Esophagus (tissue), 2 donors: ENCODE measurements around the gene DVL3. TPM values are rescaled to one million over a fixed set of nuclear protein-coding genes. Genes with fewer than 3 reads are reported as not detected.

Source experiments
- H3K27ac ChIP-seq, 2 donors: one replicate each; pipeline ENCODE4 v1.5.1; 2013; ENCODE audit warnings: low read depth in 2 of 2, mild to moderate bottlenecking in 2 of 2, inconsistent platforms in 1 of 2, low read length in 1 of 2, moderate library complexity in 1 of 2
- H3K27me3 ChIP-seq, 2 donors: one replicate each; pipeline ENCODE4 v1.6.1; 2013; ENCODE audit warnings: low read length in 2 of 2, control low read depth in 1 of 2, mild to moderate bottlenecking in 1 of 2; ENCODE audit not compliant: insufficient read depth in 2 of 2, control insufficient read depth in 1 of 2
- H3K36me3 ChIP-seq, 2 donors: one replicate each; pipeline ENCODE4 v1.6.1; 2013; ENCODE audit warnings: low read length in 1 of 2; ENCODE audit not compliant: control insufficient read depth in 2 of 2, insufficient read depth in 2 of 2
- H3K4me1 ChIP-seq, 2 donors: one replicate each; pipeline ENCODE4 v1.6.1; 2013; ENCODE audit warnings: low read length in 1 of 2; ENCODE audit not compliant: control insufficient read depth in 2 of 2, insufficient read depth in 2 of 2
- H3K4me3 ChIP-seq, 2 donors: one replicate each; pipeline ENCODE4 v1.5.1; 2013; ENCODE audit warnings: low read length in 2 of 2, mild to moderate bottlenecking in 2 of 2, low read depth in 1 of 2, moderate library complexity in 1 of 2
- H3K9me3 ChIP-seq, 2 donors: one replicate each; pipeline ENCODE4 v1.6.1; 2013; ENCODE audit warnings: mild to moderate bottlenecking in 2 of 2, low read depth in 1 of 2, low read length in 1 of 2, moderate library complexity in 1 of 2; ENCODE audit not compliant: control insufficient read depth in 2 of 2, insufficient read depth in 1 of 2
- WGBS, 2 donors: extraction: QIAGEN DNeasy Blood & Tissue Kit; methylation state at CpG; one replicate each; pipeline ENCODE4 v1.1.7; 2013; 5-methylcytosine and 5-hydroxymethylcytosine counted together
- polyA plus RNA-seq, 2 donors: library from polyadenylated mRNA; stranded (reverse); fragments of 200-250 nt; gene quantifications; one replicate each; pipeline ENCODE4 v1.2.3, GENCODE V29; 2013
- donor health status: healthy with polysubstance abuse.
- donor health status: Bipolar disorder and iron deficiency.

Gene DVL3
- polyA plus RNA-seq, 2 donors, result 27.2 to 31.6 TPM

- whole genome bisulfite sequencing, 2 donors, result 78 to 83% methylated on average over 5 of the region's 5 CpGs
Measured at GRCh38 chr3:184183679-184184078, 28.5 kb downstream of the DVL3 start.

GRCh38 chr3:184184546-184185230, 29.5 kb downstream of the DVL3 start:
- H3K27me3 ChIP-seq, result no peaks in the 10 kb centered on the region
- 91 to 92% methylated on average over 18 of the region's 18 CpGs for WGBS, 2 donors
- H3K27ac ChIP-seq, result no peak overlapping the region
- no peak overlapping the region for H3K4me3 ChIP-seq
- peaks cover 50 to 59% of the 10 kb centered on the region in 2 donors for H3K36me3 ChIP-seq
- no peaks in the 10 kb centered on the region for H3K9me3 ChIP-seq
- peaks cover 0 to 14% of the 10 kb centered on the region in 2 donors for H3K4me1 ChIP-seq

More at GRCh38 chr3:184183679-184184078, 28.5 kb downstream of the DVL3 start:
- no peak overlapping the region for H3K27ac ChIP-seq
- H3K9me3 ChIP-seq, result no peaks in the 10 kb centered on the region
- peaks cover 43 to 57% of the 10 kb centered on the region in 2 donors for H3K36me3 ChIP-seq
- H3K4me3 ChIP-seq, result no peak overlapping the region
- H3K27me3 ChIP-seq, result no peaks in the 10 kb centered on the region
- H3K4me1 ChIP-seq, result peaks cover 2 to 14% of the 10 kb centered on the region in 2 donors

- no peaks in the 10 kb centered on the region for H3K27me3 ChIP-seq
- H3K36me3 ChIP-seq, result peaks cover 46 to 55% of the 10 kb centered on the region in 2 donors
- H3K4me1 ChIP-seq, result peaks cover 0 to 14% of the 10 kb centered on the region in 2 donors
- WGBS, 2 donors, result 2 to 4% methylated on average over 49 to 55 of the region's 55 CpGs
- H3K4me3 ChIP-seq, result peak overlapping the region; percentile 88 to 96
- peak overlapping the region; percentile 89 to 94 for H3K27ac ChIP-seq
- no peaks in the 10 kb centered on the region for H3K9me3 ChIP-seq
Measured at GRCh38 chr3:184185461-184186183, 30.4 kb downstream of the DVL3 start.

- 1% methylated on average over 45 of the region's 45 CpGs for WGBS, 2 donors
- Histone ChIP-seq H3K27me3 (no peaks in the 10 kb centered on the region), H3K27ac (peak within 1 kb of the TSS; percentile 89 to 94), H3K36me3 (peaks cover 39 to 53% of the 10 kb centered on the region in 2 donors), H3K4me1 (peaks cover 0 to 14% of the 10 kb centered on the region in 2 donors), H3K4me3 (peak within 1 kb of the TSS; percentile 88 to 96), H3K9me3 (no peaks in the 10 kb centered on the region)
Measured at GRCh38 chr3:184186184-184186901, 31.2 kb downstream of the DVL3 start, which contains the start of gene ABCF3. Gene ABCF3, plus strand, starts transcription at chr3:184186199. Its CDS starts 9 bp downstream, at chr3:184186208.

- 9 to 11% methylated on average over 3 of the region's 3 CpGs for WGBS, 2 donors
- peaks cover 34 to 48% of the 10 kb centered on the region in 2 donors for H3K36me3 ChIP-seq
- H3K4me3 ChIP-seq, result peak overlapping the region; percentile 88 to 96
- H3K27ac ChIP-seq, result peak overlapping the region; percentile 80 to 94
- H3K27me3 ChIP-seq, result no peaks in the 10 kb centered on the region
- H3K4me1 ChIP-seq, result peaks cover 0 to 14% of the 10 kb centered on the region in 2 donors
- no peaks in the 10 kb centered on the region for H3K9me3 ChIP-seq
Measured at GRCh38 chr3:184186902-184187207, 31.7 kb downstream of the DVL3 start.

- no peaks in the 10 kb centered on the region for H3K27me3 ChIP-seq
- H3K9me3 ChIP-seq, result no peaks in the 10 kb centered on the region
- no peak overlapping the region for H3K4me3 ChIP-seq
- H3K36me3 ChIP-seq, result peaks cover 31 to 49% of the 10 kb centered on the region in 2 donors
- H3K4me1 ChIP-seq, result peaks cover 0 to 14% of the 10 kb centered on the region in 2 donors
- no peak overlapping the region for H3K27ac ChIP-seq
- WGBS, 2 donors, result 87 to 88% methylated on average over 17 of the region's 17 CpGs
Measured at GRCh38 chr3:184188080-184188479, 32.9 kb downstream of the DVL3 start.

GRCh38 chr3:184189421-184189820, 34.2 kb downstream of the DVL3 start:
- Histone ChIP-seq H3K36me3 (peaks cover 35 to 49% of the 10 kb centered on the region in 2 donors), H3K27me3 (no peaks in the 10 kb centered on the region), H3K27ac (no peak overlapping the region), H3K9me3 (no peaks in the 10 kb centered on the region), H3K4me1 (peaks cover 0 to 14% of the 10 kb centered on the region in 2 donors), H3K4me3 (no peak overlapping the region)
- WGBS, 2 donors, result 91 to 93% methylated on average over 13 of the region's 13 CpGs

- Histone ChIP-seq H3K4me3 (no peak overlapping the region), H3K27ac (no peak overlapping the region), H3K27me3 (no peaks in the 10 kb centered on the region), H3K9me3 (no peaks in the 10 kb centered on the region), H3K36me3 (peaks cover 36 to 55% of the 10 kb centered on the region in 2 donors), H3K4me1 (peaks cover 0 to 3% of the 10 kb centered on the region in 2 donors)
- WGBS, 2 donors, result 94 to 96% methylated on average over 10 of the region's 10 CpGs
Measured at GRCh38 chr3:184192889-184193288, 37.7 kb downstream of the DVL3 start.

GRCh38 chr3:184193991-184194539, 38.9 kb downstream of the DVL3 start:
- no peaks in the 10 kb centered on the region for H3K4me1 ChIP-seq
- peaks cover 29 to 44% of the 10 kb centered on the region in 2 donors for H3K36me3 ChIP-seq
- H3K9me3 ChIP-seq, result no peaks in the 10 kb centered on the region
- no peak overlapping the region for H3K4me3 ChIP-seq
- no peak overlapping the region for H3K27ac ChIP-seq
- H3K27me3 ChIP-seq, result no peaks in the 10 kb centered on the region
- WGBS, 2 donors, result 87% methylated on average over 9 of the region's 9 CpGs
